ENCODE data around the gene SKI. TPM values are rescaled to one million over a fixed set of nuclear protein-coding genes. Genes with fewer than 3 reads are reported as not detected.

Gene SKI
- total and polyA plus RNA-seq, 2 experiments from 2014 or later, result 9.3 to 66.8 TPM

DNA sequence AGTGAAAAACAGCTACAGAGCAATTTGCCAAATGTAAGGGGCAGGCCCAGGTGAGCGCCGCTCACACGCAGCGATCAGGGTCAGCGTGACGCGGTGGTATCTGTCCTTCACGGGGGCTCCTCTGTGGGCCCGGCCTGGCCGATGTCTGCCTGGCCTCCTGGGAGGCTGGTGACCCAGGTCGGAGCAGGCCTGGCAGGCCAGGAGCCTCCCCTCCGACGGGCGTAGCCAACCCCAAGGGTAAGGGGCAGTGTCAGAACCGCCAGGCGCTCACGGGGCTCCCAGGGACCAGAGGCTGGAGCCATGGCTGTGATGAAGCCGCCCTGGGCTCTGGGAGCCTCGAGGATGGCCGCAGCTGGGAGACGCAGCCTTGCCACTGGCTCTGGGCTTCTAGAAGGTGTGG, 91.2 kb downstream of the SKI start:
- H3K27me3 Mint-ChIP-seq (ENCODE audit: insufficient read depth, low read depth, poor library complexity), result peaks cover 8% of the 10 kb centered on the region
- no peaks in the 10 kb centered on the region for H3K9me3 Mint-ChIP-seq
- Histone ChIP-seq H2AFZ (no peak overlapping the region), H3K36me3 (ENCODE audit: insufficient read depth) (no peaks in the 10 kb centered on the region), H3K27ac (ENCODE audit: low read depth) (no peak overlapping the region), H3K79me2 (replicated peaks; ENCODE audit: insufficient read depth) (no peaks in the 10 kb centered on the region), H3K4me3 (no peak overlapping the region), H3K9me2 (ENCODE audit: insufficient read depth) (no peaks in the 10 kb centered on the region), H3K27me3 (ENCODE audit: insufficient read depth) (no peaks in the 10 kb centered on the region), H3K4me1 (ENCODE audit: insufficient read depth) (peaks cover 4% of the 10 kb centered on the region; the same call in 1 of the 2 replicates), H3K4me2 (no peak overlapping the region), H3F3A (replicated peaks; ENCODE audit: low read depth) (no peaks in the 10 kb centered on the region), H4K20me1 (replicated peaks; ENCODE audit: insufficient read depth) (no peaks in the 10 kb centered on the region)
- peaks cover 6% of the 10 kb centered on the region for H3K4me1 Mint-ChIP-seq
- no peak for DNase-seq (ENCODE audit: low spot score)
- H3K27ac Mint-ChIP-seq, result no peak overlapping the region
- TF ChIP-seq, protein P1, sequence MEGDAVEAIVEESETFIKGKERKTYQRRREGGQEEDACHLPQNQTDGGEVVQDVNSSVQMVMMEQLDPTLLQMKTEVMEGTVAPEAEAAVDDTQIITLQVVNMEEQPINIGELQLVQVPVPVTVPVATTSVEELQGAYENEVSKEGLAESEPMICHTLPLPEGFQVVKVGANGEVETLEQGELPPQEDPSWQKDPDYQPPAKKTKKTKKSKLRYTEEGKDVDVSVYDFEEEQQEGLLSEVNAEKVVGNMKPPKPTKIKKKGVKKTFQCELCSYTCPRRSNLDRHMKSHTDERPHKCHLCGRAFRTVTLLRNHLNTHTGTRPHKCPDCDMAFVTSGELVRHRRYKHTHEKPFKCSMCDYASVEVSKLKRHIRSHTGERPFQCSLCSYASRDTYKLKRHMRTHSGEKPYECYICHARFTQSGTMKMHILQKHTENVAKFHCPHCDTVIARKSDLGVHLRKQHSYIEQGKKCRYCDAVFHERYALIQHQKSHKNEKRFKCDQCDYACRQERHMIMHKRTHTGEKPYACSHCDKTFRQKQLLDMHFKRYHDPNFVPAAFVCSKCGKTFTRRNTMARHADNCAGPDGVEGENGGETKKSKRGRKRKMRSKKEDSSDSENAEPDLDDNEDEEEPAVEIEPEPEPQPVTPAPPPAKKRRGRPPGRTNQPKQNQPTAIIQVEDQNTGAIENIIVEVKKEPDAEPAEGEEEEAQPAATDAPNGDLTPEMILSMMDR (conservative IDR thresholded peaks at IDR 0.05; ENCODE audit: low read depth in 2 of 2), result no peak
- TF ChIP-seq JUNB (IDR thresholded peaks at IDR 0.05; ENCODE audit: unreplicated experiment) (no peak), NANOG (IDR thresholded peaks at IDR 0.05; ENCODE audit: borderline replicate concordance) (no peak), ZNF331 (CRISPR knock-in tag; IDR thresholded peaks at IDR 0.05; ENCODE audit: low read depth) (no peak), STAT1 (IDR thresholded peaks at IDR 0.05; ENCODE audit: unreplicated experiment) (no peak), POLR2AphosphoS5 (IDR thresholded peaks at IDR 0.05; ENCODE audit: low read depth) (no peak), EZH2 (IDR thresholded peaks at IDR 0.05; ENCODE audit: low read depth, unreplicated experiment) (no peak), ZNF114 (CRISPR knock-in tag; IDR thresholded peaks at IDR 0.05) (no peak), CREB1 (CRISPR knock-in tag; IDR thresholded peaks at IDR 0.05; ENCODE audit: low read depth) (no peak), EZH2phosphoT487 (IDR thresholded peaks at IDR 0.05; ENCODE audit: unreplicated experiment) (no peak)
- TF ChIP-seq, protein P2, sequence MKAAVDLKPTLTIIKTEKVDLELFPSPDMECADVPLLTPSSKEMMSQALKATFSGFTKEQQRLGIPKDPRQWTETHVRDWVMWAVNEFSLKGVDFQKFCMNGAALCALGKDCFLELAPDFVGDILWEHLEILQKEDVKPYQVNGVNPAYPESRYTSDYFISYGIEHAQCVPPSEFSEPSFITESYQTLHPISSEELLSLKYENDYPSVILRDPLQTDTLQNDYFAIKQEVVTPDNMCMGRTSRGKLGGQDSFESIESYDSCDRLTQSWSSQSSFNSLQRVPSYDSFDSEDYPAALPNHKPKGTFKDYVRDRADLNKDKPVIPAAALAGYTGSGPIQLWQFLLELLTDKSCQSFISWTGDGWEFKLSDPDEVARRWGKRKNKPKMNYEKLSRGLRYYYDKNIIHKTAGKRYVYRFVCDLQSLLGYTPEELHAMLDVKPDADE (IDR thresholded peaks at IDR 0.05), result no peak
- TF ChIP-seq, protein P3, sequence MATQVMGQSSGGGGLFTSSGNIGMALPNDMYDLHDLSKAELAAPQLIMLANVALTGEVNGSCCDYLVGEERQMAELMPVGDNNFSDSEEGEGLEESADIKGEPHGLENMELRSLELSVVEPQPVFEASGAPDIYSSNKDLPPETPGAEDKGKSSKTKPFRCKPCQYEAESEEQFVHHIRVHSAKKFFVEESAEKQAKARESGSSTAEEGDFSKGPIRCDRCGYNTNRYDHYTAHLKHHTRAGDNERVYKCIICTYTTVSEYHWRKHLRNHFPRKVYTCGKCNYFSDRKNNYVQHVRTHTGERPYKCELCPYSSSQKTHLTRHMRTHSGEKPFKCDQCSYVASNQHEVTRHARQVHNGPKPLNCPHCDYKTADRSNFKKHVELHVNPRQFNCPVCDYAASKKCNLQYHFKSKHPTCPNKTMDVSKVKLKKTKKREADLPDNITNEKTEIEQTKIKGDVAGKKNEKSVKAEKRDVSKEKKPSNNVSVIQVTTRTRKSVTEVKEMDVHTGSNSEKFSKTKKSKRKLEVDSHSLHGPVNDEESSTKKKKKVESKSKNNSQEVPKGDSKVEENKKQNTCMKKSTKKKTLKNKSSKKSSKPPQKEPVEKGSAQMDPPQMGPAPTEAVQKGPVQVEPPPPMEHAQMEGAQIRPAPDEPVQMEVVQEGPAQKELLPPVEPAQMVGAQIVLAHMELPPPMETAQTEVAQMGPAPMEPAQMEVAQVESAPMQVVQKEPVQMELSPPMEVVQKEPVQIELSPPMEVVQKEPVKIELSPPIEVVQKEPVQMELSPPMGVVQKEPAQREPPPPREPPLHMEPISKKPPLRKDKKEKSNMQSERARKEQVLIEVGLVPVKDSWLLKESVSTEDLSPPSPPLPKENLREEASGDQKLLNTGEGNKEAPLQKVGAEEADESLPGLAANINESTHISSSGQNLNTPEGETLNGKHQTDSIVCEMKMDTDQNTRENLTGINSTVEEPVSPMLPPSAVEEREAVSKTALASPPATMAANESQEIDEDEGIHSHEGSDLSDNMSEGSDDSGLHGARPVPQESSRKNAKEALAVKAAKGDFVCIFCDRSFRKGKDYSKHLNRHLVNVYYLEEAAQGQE (IDR thresholded peaks at IDR 0.05; ENCODE audit: unreplicated experiment), result no peak
- TF ChIP-seq, protein P4, sequence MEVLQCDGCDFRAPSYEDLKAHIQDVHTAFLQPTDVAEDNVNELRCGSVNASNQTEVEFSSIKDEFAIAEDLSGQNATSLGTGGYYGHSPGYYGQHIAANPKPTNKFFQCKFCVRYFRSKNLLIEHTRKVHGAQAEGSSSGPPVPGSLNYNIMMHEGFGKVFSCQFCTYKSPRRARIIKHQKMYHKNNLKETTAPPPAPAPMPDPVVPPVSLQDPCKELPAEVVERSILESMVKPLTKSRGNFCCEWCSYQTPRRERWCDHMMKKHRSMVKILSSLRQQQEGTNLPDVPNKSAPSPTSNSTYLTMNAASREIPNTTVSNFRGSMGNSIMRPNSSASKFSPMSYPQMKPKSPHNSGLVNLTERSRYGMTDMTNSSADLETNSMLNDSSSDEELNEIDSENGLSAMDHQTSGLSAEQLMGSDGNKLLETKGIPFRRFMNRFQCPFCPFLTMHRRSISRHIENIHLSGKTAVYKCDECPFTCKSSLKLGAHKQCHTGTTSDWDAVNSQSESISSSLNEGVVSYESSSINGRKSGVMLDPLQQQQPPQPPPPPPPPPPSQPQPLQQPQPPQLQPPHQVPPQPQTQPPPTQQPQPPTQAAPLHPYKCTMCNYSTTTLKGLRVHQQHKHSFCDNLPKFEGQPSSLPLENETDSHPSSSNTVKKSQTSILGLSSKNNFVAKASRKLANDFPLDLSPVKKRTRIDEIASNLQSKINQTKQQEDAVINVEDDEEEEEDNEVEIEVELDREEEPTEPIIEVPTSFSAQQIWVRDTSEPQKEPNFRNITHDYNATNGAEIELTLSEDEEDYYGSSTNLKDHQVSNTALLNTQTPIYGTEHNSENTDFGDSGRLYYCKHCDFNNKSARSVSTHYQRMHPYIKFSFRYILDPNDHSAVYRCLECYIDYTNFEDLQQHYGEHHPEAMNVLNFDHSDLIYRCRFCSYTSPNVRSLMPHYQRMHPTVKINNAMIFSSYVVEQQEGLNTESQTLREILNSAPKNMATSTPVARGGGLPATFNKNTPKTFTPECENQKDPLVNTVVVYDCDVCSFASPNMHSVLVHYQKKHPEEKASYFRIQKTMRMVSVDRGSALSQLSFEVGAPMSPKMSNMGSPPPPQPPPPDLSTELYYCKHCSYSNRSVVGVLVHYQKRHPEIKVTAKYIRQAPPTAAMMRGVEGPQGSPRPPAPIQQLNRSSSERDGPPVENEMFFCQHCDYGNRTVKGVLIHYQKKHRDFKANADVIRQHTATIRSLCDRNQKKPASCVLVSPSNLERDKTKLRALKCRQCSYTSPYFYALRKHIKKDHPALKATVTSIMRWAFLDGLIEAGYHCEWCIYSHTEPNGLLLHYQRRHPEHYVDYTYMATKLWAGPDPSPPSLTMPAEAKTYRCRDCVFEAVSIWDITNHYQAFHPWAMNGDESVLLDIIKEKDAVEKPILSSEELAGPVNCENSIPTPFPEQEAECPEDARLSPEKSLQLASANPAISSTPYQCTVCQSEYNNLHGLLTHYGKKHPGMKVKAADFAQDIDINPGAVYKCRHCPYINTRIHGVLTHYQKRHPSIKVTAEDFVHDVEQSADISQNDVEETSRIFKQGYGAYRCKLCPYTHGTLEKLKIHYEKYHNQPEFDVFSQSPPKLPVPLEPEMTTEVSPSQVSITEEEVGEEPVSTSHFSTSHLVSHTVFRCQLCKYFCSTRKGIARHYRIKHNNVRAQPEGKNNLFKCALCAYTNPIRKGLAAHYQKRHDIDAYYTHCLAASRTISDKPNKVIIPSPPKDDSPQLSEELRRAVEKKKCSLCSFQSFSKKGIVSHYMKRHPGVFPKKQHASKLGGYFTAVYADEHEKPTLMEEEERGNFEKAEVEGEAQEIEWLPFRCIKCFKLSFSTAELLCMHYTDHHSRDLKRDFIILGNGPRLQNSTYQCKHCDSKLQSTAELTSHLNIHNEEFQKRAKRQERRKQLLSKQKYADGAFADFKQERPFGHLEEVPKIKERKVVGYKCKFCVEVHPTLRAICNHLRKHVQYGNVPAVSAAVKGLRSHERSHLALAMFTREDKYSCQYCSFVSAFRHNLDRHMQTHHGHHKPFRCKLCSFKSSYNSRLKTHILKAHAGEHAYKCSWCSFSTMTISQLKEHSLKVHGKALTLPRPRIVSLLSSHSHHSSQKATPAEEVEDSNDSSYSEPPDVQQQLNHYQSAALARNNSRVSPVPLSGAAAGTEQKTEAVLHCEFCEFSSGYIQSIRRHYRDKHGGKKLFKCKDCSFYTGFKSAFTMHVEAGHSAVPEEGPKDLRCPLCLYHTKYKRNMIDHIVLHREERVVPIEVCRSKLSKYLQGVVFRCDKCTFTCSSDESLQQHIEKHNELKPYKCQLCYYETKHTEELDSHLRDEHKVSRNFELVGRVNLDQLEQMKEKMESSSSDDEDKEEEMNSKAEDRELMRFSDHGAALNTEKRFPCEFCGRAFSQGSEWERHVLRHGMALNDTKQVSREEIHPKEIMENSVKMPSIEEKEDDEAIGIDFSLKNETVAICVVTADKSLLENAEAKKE (CRISPR knock-in tag; IDR thresholded peaks at IDR 0.05), result no peak
- no peaks in the 10 kb centered on the region; the same call in 2 of the 3 replicates for H3K36me3 Mint-ChIP-seq (ENCODE audit: low read depth)
- ATAC-seq, result no peak
- no peak overlapping the region for H3K4me3 Mint-ChIP-seq

All from GM23338 (cell line).